HCT116 (cell line): ENCODE results near the gene CTRL.

Experiments
- POLR2AphosphoS5 ChIP-seq: IDR thresholded peaks from 2 replicates; pipeline ENCODE4 v1.6.1; 2011; ENCODE audit warnings: mild to moderate bottlenecking, low read depth, low read length, moderate library complexity
- RAD21 ChIP-seq: IDR thresholded peaks from 2 replicates; pipeline ENCODE4 v1.6.1; 2012; ENCODE audit warnings: low read depth, mild to moderate bottlenecking
- TF ChIP-seq, protein P1 (sequence below): IDR thresholded peaks from 2 replicates; pipeline ENCODE4 v1.6.1; 2012; ENCODE audit warnings: low read depth

DNA sequence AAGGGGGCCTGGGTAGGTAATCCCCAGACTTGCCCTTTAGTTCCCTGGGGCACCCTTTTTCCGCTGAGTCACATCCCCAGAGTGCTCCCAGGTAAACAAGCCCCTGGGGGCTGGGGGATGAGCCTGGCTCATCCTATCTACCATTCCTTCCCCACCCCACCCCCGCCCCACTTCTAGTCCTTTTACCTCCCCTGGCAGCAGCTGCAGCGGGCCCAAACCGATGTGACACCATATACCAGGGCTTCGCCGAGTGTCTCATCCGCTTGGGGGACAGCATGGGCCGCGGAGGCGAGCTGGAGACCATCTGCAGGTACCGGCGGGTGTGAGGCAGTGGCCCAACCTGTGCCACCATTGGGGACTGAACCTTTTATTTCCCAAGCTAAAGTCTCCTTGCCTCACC is 46.1 kb downstream of the CTRL start:
- TF ChIP-seq, protein P1, sequence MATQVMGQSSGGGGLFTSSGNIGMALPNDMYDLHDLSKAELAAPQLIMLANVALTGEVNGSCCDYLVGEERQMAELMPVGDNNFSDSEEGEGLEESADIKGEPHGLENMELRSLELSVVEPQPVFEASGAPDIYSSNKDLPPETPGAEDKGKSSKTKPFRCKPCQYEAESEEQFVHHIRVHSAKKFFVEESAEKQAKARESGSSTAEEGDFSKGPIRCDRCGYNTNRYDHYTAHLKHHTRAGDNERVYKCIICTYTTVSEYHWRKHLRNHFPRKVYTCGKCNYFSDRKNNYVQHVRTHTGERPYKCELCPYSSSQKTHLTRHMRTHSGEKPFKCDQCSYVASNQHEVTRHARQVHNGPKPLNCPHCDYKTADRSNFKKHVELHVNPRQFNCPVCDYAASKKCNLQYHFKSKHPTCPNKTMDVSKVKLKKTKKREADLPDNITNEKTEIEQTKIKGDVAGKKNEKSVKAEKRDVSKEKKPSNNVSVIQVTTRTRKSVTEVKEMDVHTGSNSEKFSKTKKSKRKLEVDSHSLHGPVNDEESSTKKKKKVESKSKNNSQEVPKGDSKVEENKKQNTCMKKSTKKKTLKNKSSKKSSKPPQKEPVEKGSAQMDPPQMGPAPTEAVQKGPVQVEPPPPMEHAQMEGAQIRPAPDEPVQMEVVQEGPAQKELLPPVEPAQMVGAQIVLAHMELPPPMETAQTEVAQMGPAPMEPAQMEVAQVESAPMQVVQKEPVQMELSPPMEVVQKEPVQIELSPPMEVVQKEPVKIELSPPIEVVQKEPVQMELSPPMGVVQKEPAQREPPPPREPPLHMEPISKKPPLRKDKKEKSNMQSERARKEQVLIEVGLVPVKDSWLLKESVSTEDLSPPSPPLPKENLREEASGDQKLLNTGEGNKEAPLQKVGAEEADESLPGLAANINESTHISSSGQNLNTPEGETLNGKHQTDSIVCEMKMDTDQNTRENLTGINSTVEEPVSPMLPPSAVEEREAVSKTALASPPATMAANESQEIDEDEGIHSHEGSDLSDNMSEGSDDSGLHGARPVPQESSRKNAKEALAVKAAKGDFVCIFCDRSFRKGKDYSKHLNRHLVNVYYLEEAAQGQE: no peak
- TF ChIP-seq POLR2AphosphoS5 (no peak), RAD21 (no peak)
